Choroid plexus epithelial cell (primary cell): Measurements from ENCODE around the gene CGGBP1.
A peak's percentile ranks its signal among the peaks of the same experiment; 100 is the strongest.

Experiments used
- DNase-seq: peaks from one replicate; pipeline ENCODE4 v3.0.0-alpha.2; 2010; ENCODE audit warnings: low read depth
- H3K4me3 ChIP-seq: 2 replicates; pipeline ENCODE4 v1.5.1; 2011; ENCODE audit warnings: low read depth, mild to moderate bottlenecking, control low read depth, low read length, moderate library complexity
- CTCF ChIP-seq: conservative IDR thresholded peaks from 2 replicates; pipeline ENCODE4 v1.5.1; 2011; ENCODE audit warnings: low read depth, mild to moderate bottlenecking, control low read depth, inconsistent platforms, low read length, moderate library complexity

The CGGBP1 gene

DNA sequence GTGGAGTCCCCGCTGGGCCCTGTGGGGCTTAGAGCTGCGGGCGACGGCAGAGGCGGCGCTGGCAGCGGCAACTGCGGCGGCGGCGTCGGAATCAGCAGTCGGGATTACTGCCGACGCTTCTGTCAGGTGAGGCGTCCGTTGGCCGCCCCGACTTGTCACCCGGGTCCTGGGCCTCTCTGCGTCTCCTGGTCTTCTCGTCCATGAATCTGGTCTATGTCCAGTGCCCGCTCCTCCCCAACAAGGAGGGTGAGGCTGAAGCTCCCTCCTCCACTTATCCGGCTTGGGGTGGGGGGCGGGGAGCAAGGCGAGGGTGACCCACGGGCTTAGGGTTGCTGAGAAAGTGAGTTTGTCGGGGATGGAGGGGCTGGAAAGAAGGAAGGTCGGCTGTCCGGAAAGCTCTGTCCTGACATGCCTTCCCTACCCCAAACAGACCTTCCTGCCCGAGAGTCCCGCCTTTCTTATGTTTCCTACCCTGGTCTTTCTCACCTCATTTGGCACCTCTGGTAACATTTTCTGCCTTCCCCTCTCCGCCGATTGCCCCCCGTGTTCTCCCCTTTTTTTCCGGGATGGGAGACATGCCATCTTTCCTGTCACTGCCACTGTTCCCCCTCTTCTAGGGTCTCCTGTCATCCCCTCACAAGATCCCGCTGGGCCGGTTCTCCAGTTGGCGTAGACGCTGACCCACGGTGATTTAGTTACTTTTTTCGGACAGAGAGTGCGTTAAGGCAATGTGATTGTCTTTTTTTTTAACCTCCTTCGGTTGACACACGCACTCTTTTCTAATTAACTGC lies 770 bp upstream of the CGGBP1 start:
- TF ChIP-seq CTCF, result no peak
- peak overlapping the region; percentile 91 for H3K4me3 ChIP-seq
- no peak for DNase-seq

DNA sequence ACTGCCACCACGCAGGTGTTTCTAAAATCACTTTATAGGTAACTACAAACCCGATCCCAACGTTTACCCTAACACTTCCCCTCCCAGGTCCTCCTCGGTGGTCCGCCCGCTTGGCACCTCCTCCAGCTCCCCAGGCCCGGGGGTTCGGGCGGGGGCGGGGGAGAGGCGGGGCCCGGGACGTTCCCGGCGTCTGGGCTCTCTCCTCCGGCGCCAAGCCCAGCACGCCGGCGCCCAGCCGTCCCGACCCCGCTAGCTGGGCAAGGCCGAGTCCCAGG lies 562 bp downstream of the CGGBP1 start:
- H3K4me3 ChIP-seq, result peak overlapping the region; percentile 86
- TF ChIP-seq CTCF, result no peak
- no peak for DNase-seq

DNA sequence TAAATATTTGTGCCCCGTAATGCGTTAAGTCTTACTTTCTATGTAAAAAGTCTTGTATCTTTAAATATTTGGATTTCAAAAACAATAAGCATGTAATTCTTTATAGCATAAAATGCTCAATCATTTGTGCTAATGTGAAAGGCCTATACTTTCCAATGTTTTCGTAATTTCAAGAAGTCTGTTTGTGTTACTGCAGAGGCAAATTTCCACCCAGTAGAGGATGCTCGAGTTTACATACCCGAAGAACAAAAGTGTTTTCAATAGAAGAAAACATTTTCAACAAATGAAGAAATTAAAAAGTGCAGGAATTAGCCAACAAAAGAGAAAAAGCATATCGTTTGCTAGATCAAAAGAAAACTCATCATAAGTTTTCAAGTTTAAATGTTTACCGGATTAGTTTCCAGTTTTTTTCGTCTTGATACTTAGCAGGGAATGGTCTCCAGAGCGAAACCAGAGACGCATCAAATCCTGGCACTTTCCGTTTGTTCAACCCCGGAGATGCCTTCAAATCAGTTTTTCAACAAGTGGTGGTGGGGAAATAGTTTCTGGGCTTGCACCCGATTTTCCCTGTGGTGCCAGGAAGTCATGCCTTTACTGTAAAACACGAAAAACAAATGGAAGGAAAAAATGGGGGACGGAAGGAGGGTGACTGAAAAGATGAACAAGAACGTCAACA lies 1.0 kb downstream of the CGGBP1 start:
- H3K4me3 ChIP-seq, result peak overlapping the region; percentile 86
- peak; percentile 59 for DNase-seq
- peak; percentile 56 for TF ChIP-seq CTCF

DNA sequence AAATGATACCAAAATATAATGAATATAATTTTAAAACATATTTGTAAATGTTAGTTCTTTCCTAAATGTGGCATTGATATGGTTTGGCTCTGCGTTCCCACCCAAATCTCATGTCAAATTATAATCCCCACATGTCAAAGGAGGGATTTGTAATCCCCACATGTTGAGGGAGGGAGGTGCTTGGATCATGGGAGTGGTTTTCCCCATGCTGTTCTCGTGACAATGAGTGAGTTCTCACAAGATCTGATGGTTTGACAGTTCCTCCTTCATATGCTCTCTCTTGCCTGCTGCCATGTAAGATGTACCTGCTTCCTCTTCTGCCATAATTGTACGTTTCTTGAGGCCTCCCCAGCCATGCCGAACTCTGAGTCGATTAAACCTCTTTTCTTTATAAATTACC lies 12.0 kb downstream of the CGGBP1 start:
- no peak for DNase-seq
- TF ChIP-seq CTCF, result no peak
- no peak overlapping the region for H3K4me3 ChIP-seq

DNA sequence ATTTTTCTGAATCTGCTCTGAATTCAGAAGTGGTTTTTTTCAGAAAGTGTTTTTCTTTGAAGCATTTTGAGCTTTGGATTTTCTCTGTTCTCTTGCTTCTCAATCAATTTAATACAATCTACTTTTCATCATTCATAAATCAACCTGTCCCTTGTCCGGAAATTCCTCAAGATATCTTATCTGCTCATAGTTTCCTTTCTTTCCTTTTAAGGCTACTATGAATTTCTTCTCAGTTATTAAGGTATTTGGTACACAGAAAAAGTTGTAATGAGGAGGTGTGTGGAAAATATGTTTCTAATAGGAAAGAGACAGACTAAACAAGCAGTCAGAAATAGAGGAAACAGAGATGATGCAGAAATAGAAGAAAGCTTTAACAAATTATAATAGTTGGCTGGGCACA lies 14.4 kb downstream of the CGGBP1 start:
- DNase-seq, result no peak
- H3K4me3 ChIP-seq, result no peak overlapping the region
- no peak for TF ChIP-seq CTCF

DNA sequence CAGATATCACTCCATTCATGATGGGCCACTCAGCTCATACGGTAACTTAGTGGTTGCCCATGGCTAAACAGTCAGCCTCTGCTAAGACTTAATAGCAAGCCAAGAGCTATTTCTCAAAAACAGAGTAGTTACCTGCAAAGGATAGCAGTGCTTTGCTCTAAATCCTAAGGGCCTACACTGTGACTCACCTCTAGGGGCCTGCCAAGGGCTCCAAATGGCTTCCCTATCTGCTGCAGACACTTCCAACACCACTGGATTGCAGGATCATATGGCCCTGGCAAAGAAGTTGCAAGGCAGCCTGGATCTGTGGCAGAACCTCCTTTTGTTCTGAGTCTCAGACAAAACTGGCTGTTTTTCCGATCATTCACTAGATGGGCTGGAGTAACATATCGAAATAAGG lies 17.8 kb downstream of the CGGBP1 start:
- TF ChIP-seq CTCF, result no peak
- no peak for DNase-seq
- H3K4me3 ChIP-seq, result no peak overlapping the region

DNA sequence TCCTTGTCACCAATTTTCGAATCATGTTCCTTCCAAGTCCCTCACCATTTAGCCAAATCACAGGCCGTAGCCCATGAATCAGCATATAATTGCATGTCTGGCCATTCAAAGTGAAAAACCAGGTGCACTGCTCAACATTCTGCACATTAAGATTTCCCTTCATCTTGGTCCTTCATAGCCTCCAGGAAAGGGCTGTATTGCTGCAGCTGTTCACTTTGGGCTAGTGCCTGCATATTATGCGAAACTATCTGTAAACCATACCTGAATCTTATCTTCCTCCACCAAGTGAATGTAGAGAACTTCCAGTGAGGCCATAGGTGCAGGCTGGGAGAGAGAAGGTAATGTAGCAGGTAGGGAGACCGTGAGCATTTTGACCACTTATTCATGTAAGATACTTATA lies 18.3 kb downstream of the CGGBP1 start:
- no peak overlapping the region for H3K4me3 ChIP-seq
- no peak for DNase-seq
- TF ChIP-seq CTCF, result no peak
